Kasumi-1 (cell line): ENCODE data around the gene KCNK3.

ENCODE experiments used
- DNase-seq, 2 experiments: peaks; one replicate each; lab custom pipeline; 2025; lab: John Stamatoyannopoulos, UW

The KCNK3 gene

DNA sequence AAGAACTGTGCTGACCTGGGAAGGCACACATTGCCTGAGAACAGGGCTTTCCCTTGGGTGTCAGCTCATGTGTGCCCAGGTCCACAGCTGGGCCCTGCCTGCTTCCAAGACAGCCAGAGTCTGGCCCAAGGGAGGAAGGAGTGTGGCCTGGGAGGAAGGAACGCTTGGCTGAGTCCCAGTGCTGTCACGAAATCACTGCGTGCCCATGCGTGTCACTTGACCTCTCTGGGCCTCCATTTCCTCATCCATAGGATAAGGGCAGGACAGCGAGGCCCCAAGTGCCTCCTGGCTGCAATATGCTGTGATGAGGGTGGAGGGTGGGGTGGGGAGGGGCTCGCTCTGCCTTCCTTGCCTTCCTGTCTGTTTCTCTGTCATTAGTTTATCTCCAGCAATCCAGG is 642 bp upstream of the KCNK3 start:
- DNase-seq: no peak

DNA sequence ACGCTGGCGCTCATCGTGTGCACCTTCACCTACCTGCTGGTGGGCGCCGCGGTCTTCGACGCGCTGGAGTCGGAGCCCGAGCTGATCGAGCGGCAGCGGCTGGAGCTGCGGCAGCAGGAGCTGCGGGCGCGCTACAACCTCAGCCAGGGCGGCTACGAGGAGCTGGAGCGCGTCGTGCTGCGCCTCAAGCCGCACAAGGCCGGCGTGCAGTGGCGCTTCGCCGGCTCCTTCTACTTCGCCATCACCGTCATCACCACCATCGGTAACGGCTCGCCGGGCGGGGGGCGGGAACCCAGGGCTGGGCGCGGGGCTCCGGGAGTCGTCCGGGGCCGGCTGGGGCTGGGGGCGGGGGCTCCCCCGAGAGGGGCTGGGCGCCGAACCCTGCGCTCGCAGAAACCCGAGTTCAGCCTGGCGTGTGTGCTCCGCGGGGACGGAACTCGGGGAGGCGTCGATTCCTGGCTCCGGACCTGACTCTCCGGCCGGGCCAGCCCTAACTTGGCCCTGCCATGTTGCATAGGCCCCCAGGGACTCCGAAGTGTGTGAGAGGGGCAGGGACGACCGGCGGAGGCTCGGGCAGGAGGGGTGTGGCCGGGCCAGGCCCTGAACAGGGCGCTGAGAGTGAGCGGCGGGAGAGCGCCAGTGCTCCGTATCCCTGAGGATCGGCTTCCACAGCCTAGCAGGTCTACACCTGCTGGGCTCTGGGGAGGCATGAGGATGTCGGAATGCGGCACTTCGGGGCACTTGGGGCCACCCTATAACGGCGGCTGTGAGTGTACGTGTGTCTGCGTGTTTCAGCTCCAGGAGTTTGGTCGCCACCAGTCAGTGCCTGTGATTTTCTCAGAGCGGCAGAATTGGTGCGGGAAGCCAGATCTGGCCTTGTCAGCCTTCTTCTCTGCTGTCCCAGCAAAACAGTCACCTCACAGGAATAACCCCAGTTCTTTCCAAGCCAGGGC is 651 bp downstream of the KCNK3 start:
- no peak for DNase-seq

DNA sequence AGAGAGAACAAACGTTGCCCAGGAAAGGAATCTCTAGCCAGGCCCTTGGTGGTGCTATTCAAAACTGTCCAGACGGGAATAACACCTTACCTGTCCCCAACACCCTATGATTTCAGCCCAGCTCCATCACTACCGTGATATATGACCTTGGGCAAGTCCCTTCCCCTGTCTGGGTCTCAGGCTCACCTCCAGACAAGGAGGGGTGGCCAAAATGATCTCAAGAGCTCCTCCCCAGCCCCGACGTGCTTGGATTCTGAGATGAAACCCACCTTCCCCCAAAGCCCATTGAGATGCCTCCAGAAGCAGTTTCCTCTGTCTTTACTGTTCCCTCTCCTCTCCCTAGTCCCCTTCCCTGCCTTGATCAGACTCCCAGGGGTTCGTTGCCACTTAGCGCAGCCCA is 1.5 kb downstream of the KCNK3 start:
- no peak for DNase-seq

DNA sequence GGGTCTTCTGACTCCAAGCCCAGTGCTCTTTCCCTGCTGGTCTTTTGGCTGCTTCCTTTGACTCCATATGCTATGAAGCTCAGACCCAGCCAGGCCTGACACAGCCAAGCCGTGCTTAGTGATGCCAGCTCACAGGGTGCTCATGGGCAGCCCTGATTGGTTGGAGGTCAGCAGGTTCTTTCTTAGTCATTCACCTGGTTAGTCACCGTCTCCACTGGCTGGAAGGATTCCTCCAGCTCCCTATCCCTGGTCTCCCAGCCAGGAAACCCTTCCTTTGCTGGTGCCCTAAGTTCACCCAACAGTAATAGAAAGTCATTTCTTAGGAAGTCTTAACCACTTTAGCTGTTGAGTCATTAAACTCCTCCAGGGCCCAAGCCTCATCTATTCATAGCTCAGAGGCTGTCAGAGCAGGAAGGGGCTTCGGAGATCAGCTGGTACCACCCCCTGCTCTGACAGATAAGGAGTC is 3.9 kb downstream of the KCNK3 start:
- peak in 1 of 2 experiments; percentile 5 for DNase-seq

DNA sequence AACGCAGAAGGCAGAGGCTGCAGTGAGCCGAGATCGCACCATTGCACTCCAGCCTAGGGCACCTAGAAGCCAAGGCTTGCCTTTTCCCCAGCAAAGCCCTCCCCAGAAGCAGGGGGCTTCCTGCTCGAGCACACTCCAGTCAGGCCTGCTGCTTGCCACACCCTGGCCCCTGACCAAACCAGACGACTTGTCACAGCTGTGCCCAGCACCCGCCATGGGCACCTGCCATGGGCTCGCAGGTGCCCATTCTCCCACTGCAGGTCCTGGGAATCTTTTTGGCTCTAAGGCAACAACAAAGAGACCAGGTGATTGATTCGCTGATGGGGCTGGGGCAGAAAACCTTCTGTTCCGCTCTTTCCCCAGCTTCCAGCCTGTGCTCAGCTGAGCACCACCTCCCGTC is 4.9 kb downstream of the KCNK3 start:
- DNase-seq: no peak

DNA sequence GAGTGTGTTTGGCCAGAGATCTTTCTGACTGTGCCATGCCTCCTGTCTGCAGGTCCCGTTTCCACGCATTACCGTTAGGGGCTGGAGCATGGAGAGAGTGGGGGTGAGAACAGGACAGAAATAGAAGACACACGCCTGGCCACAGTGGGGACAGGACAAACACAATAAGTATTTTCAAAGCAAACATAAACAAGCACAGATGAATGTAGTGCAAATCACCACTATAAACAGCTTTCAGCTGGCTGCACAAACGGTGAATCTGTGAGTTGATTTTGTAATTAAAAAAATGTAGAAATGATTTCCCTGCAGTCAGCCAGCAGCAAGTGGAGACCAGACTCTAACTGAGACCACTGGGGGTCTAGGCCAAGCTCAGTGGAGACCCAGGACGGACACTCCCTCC is 6.8 kb downstream of the KCNK3 start:
- no peak for DNase-seq

DNA sequence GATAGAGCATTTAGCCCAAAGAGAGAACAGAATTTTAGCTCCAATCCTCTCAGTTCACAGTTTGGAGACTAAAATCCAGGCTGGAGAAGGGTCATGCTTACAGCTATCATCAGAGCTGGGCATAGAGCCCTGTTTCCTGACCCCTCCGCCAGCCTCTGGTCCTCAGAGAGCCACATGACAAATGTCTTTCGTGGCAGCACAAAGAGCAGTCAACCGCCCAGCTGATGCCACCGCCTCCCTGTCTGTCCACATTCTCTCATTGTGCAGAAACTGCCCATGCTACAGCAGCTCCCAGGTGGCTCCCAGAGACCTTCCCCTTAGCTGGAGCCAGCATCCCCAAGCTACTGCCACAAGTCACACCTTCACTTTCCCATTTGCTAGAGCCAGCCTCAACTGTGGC is 7.6 kb downstream of the KCNK3 start:
- no peak for DNase-seq

DNA sequence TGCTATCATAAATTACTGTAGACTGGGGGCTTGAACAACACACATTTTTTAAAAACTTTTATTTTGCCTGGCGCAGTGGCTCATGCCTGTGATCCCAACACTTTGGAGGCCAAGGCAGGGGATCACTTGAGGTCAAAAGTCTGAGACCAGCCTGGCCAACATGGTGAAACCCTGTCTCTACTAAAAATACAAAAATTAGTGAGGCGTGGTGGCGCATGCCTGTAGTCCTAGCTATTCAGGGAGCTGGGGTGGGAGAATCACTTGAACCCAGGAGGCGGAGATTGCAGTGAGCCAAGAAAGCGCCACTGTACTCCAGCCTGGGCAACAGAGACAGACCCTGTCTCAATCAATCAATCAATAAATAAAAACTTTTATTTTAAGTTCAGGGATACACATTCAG is 9.1 kb downstream of the KCNK3 start:
- no peak for DNase-seq

DNA sequence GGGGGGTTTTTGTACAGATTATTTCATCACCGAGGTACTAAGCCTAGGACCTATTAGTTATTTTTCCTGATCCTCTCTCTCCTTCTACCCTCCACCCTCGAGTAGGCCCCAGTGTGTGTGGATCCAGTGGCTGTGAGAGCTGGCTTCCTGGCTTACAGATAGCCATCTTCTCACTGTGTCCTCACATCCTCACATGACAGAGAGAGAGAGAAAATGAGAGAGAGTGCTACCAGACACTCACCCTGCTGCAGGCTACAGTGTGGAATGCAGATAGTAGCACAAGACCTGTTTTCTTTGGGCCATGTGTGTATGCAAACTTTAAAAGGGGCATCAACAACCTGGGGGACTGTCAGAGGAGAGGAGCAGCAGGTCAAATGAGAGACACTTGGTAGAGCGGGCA is 9.5 kb downstream of the KCNK3 start:
- DNase-seq: no peak

DNA sequence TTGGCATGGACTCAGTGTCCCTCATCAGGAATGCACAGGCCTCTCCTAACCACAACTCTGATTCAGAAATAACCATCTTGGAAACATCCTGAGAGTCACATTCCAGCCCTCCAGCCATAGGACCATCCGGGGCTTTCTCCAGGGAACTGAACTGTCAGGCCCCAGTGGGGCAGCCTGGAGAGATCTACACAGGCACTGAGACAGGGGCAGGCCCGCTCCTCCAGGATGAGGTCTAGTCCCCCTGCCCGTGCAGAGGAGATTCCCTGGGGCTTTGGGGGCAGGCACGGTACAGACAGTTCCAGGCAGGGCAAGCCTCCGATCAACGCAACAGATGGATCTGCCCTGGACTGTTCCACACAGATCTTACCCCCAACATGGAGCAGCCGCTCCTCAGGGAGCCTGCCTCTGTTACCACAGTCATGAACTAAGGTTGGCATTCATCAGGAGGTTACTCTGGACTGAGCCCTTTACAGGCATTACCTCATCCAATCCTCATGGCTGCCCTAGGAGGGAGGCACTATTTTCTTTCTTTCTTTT is 12.0 kb downstream of the KCNK3 start:
- no peak for DNase-seq

DNA sequence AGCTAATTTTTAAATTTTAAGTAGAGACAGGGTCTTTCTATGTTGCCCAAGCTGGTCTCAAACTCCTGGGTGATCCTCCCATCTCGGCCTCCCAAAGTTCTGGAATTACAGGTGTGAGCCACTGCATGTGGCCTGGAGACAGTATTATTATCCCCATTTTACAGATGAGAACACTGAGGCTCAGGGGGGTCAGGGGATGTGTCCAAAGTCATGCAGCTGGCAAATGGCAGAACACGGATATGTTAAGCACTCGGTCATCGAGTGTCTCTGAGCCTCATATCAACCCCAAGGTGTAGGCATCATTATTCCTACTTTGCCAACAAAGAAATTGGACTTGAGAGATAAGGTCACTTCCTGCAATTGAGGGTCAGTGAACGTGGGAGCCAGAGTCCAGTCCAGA is 12.6 kb downstream of the KCNK3 start:
- no peak for DNase-seq

DNA sequence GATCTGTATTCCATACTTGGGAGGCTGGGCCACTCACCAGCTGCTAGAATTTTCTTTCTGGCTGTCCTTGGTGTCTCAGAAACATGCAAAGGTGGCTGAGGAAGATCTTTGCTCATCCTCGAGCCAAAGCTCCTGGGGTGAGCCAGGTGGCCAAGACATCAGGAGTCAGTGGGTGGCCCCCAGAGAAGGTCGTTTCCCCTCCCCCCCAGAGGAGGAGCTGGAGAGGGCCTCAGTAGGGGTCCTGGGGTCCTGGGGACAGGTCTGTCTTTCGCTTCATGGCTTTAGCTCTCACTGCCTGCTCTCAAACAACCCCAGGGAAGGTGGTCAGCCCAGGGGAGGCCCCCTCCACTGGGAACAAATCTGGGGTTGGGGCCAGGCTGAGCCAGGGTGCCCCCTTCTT is 13.6 kb downstream of the KCNK3 start:
- no peak for DNase-seq

DNA sequence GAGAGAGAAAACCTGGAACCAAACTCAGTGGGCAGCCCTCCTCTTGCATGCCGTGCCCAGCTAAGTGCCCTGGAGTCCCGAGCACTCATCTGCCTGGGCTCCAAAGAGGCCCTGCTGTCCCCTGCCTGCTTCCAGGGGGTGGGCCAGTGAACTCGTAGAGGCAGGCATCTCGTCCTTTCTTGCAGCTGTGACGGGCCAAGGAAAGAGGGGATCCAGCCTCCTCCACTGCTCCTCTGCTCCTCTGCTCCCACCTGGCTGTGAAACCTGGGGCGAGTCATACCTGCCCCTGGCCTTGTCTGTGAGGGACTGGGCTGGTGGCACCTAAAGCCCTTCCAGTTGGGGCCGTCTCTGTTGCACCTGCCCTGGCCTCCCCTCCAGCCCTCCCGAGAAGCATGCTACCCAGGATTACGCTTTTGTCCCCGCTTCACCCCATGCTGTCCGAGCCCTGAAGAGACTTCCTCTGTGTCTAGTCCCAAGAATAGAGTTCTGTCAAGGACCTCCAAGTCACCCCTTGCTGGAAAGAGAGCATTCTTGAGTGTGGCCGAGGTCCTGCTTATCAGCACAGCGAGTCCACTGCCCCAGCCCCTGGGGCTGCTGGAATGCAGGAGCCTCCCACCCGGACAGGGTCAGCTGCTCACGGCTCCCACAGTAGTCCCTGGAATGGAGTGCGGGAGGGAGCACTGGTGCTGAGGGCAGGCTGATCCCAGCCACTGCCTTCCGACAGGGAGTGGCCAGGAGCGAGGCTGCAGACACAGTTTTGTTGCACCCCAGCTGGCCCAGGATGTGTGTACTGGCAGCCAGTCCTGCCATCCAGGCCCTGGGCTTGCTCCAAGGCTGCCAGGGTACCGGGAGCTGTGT is 14.3 kb downstream of the KCNK3 start:
- DNase-seq: no peak

DNA sequence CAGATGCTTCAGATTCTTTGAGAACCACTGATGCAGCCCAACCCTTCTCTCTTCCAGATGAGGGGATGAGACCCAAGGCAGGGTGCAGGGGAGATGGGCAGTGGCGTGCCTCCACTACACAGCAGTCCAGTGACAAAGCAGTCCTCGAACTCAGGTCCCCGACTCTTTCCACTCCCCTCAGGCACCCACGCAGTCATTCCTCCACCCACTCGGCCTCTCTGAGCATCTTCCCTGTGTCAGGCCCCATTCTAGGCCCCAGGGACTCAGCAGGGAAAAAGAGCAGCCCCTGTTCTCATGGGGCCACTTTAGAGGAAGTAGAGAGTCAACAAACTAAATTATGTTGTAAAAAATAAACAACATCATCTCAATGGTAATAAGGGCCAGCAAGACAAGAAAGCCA is 15.2 kb downstream of the KCNK3 start:
- no peak for DNase-seq

DNA sequence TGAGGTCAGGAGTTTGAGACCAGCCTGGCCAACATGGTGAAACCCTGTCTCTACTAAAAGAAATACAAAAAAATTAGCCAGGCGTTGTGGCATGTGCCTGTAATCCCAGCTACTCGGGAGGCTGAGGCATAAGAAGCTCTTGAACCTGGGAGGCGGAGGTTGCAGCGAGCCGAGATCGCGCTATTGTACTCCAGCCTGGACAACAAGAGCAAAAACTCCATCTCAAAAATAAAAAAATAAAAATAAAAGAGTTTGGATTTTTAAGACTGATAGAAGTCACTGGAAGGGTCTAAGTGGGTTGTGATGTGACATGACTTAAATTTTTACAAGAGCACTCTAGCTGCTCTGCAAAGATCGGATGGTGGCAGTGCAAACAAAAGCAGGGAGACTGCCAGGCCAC is 15.9 kb downstream of the KCNK3 start:
- DNase-seq: no peak

DNA sequence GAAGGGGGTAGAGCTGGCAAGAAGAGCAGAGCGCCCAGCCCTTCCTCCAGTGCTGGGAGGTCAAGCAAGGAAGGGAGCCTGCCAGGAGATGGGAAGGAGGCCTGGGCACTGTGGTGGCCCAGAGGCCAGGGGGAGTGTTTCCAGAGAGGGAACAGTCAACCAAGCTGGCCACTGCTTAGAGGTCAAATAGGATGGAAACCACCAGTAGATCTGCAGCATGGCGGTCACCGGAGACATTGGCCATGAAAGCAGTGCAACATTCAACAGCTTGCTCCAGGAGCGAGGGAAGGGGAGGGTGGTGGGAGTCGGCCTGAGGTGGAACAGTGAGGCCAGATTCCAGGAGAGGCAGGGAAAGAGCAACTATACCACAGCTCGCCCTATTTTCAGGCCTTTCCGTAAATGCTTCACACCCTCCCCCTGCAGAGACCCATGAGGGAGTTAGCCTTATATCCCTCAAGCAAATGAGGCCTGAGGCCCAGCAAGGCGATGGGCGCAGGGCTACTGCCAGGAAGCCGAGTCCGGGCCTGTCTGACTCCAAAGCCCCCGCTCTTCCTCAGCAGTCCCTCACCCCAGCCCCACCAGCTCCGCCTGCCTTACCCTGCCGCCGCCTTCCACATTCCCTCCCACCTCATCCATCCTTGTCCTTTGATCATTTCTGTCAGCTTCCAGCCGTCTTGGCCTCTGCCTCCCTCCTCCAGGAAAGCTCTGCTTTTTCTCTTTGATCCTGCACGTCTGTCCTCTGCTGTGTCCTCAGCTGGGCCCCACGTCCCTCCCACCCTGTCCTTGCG is 17.0 kb downstream of the KCNK3 start:
- DNase-seq: no peak

DNA sequence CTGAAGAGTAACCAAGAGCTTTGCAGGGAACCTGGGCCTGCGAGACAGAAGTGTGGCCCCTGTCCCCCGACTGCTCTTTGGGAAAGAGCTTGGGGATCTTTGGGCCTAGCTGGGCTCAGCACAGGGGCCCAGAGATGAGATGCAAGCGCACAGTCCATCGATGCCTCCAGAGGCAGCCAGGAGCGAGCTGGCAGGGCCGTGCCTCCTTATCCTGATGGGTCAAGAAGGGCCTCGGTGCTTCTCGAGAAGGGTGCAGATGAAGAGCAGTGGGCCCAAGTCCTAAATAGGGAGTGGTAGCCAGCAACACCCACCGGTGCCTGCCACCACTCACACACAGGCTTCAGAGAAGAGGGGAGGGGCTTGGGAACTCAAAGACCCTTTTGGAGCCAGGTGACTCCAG is 17.6 kb downstream of the KCNK3 start:
- no peak for DNase-seq

DNA sequence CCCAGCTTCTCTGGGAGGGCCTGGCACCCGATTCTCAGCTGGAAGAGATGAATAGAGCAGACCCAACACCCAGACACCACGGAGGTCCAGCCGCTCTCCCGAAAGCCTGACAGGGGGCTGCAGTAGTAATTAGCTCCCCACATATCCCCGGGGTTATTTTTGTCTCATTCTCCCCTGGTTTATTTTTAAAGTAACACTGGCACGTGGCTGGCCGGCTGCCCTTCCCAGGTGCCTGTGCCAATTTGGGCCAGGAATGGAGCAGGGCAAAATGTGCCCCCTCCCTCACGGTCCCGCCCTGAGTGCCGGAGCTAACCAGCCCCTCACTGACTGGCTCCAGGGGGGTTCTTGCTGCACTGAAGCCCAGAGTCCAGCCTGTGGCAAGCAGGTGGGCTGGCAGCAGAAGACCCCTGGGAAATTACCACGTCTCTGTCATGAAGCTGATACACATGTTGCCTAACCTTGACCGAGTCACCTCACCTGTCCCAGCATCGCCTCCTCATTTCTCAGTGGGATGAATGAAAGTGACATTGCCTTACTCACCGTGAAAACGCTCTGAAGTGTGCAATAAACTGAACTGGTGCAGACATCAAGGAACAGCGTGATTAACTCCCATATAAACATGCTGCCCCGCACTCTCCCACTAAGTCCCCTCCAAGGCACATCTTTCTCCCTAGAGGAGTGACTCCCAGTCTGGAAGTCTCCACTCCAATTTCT is 18.4 kb downstream of the KCNK3 start:
- DNase-seq: no peak

DNA sequence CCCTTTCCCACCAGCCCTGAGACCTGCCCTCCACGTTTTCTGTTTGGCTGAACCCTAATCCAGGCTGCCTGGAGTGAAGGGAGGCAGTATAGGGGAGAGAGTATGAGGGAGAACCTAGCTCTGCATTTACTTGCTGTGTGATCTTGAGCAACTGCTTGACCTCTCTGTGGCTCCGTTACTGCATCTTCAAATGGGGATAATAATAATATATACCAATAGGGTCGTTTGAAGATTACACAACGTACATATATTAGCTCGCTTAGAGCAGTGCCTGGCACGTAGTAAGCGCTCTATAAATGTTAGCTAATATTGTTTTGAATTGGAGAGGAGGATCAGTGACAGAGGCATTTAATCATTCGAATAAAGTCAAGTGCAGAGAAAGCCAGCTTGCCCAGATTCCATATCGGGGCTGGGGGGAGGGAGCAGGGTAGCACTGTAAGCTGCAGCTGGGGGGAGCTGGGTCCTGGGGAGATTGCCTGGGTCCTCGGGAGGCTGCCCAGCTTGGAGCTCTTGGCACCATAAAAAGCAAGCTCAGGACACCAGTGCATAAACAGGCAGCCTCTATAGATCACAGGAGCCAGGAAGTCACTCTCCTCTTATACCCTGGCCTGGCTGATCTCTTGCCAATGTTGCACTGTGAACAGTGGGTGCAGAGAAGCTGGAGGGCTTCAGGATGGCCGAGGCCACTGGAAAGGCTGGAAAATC is 19.1 kb downstream of the KCNK3 start:
- DNase-seq: no peak
